Liver (tissue), 9 donors: ENCODE results near the gene HACD2. TPM values are rescaled to one million over a fixed set of nuclear protein-coding genes. Genes with fewer than 3 reads are reported as not detected.

Experiments used
- DNase-seq: peaks from one replicate; pipeline ENCODE4 v3.0.0-alpha.2; 2017; ENCODE audit warnings: low spot score
- H3K27ac ChIP-seq, 2 donors: one replicate each; pipeline ENCODE4 v1.7.0; 2013; ENCODE audit warnings: inconsistent platforms in 2 of 2, low read length in 2 of 2, control low read depth in 1 of 2, low read depth in 1 of 2, mild to moderate bottlenecking in 1 of 2
- H3K27me3 ChIP-seq, 4 donors: one replicate each; pipeline versions ENCODE4 v1.6.1 to v1.7.0; 2013; ENCODE audit warnings: low read length in 3 of 4, inconsistent platforms in 1 of 4, mild to moderate bottlenecking in 1 of 4, moderate library complexity in 1 of 4; ENCODE audit not compliant: control insufficient read depth in 4 of 4, insufficient read depth in 4 of 4
- H3K36me3 ChIP-seq, 4 donors: one replicate each; pipeline versions ENCODE4 v1.6.1 to v1.7.0; 2013; ENCODE audit warnings: low read length in 3 of 4, mild to moderate bottlenecking in 3 of 4, low read depth in 1 of 4, moderate library complexity in 1 of 4; ENCODE audit not compliant: control insufficient read depth in 4 of 4, insufficient read depth in 3 of 4
- H3K4me1 ChIP-seq, 4 donors: one replicate each; pipeline versions ENCODE4 v1.6.1 to v1.7.0; 2013; ENCODE audit warnings: low read length in 3 of 4, mild to moderate bottlenecking in 3 of 4, moderate library complexity in 1 of 4; ENCODE audit not compliant: control insufficient read depth in 4 of 4, insufficient read depth in 4 of 4
- H3K4me3 ChIP-seq, 3 donors: one replicate each; pipeline versions ENCODE4 v1.6.1 to v1.7.0; 2013; ENCODE audit warnings: low read length in 3 of 3, control low read depth in 1 of 3, low read depth in 1 of 3, mild to moderate bottlenecking in 1 of 3
- H3K9ac ChIP-seq, 2 donors: one replicate each; pipeline ENCODE4 v1.7.0; 2013; ENCODE audit warnings: low read length in 2 of 2, mild to moderate bottlenecking in 2 of 2, moderate library complexity in 2 of 2, control low read depth in 1 of 2, low read depth in 1 of 2
- H3K9me3 ChIP-seq, 4 donors: one replicate each; pipeline versions ENCODE4 v1.6.1 to v1.7.0; 2013; ENCODE audit warnings: low read length in 3 of 4; ENCODE audit not compliant: control insufficient read depth in 4 of 4
- FOXA1 ChIP-seq: IDR thresholded peaks from 2 replicates; pipeline ENCODE4 v1.6.1; 2016; ENCODE audit warnings: antibody characterized with exemption
- HNF4A ChIP-seq, 2 donors: conservative IDR thresholded peaks; 2 replicates each; pipeline ENCODE4 v1.6.1; 2016; ENCODE audit warnings: antibody characterized with exemption in 2 of 2, mild to moderate bottlenecking in 2 of 2
- HNF4G ChIP-seq: IDR thresholded peaks from 2 replicates; pipeline ENCODE4 v1.6.1; 2016; ENCODE audit warnings: antibody characterized with exemption
- NR2F2 ChIP-seq: IDR thresholded peaks from 2 replicates; pipeline ENCODE4 v1.6.1; 2016; ENCODE audit warnings: antibody characterized with exemption
- RAD21 ChIP-seq, 2 donors: IDR thresholded peaks; 2 replicates each; pipeline ENCODE4 v1.6.1; 2016; ENCODE audit warnings: antibody characterized with exemption in 2 of 2, mild to moderate bottlenecking in 2 of 2
- RXRA ChIP-seq, 2 donors: IDR thresholded peaks; 2 replicates each; pipeline ENCODE4 v1.6.1; 2017 to 2018; ENCODE audit warnings: antibody characterized with exemption in 2 of 2, mild to moderate bottlenecking in 1 of 2
- SP1 ChIP-seq: IDR thresholded peaks from 2 replicates; pipeline ENCODE4 v1.6.1; 2018; ENCODE audit warnings: antibody characterized with exemption, mild to moderate bottlenecking
- TAF1 ChIP-seq: conservative IDR thresholded peaks from 2 replicates; pipeline ENCODE4 v1.6.1; 2016; ENCODE audit warnings: antibody characterized with exemption, mild to moderate bottlenecking
- YY1 ChIP-seq: IDR thresholded peaks from 2 replicates; pipeline ENCODE4 v1.6.1; 2016; ENCODE audit warnings: antibody characterized with exemption, mild to moderate bottlenecking
- WGBS: extraction: QIAGEN DNeasy Blood & Tissue Kit; methylation state at CpG from one replicate; pipeline ENCODE4 v1.1.7; 2013; 5-methylcytosine and 5-hydroxymethylcytosine counted together
- polyA plus RNA-seq, 2 donors: library from polyadenylated mRNA; stranded (reverse) in 1 of 2; unstranded in 1 of 2; fragments of 200-250 nt in 1 of 2; fragments of >200 nt in 1 of 2; fragmentation: Nextera tagmentation in 1 of 2; extraction: Ambion mirVana in 1 of 2; gene quantifications; one replicate each; pipeline versions ENCODE4 v1.2.1 to v1.2.3, GENCODE V29; 2013 to 2015
- total RNA-seq, 2 donors: library from RNA; depleted of rRNA; stranded (reverse); fragments of >200 nt; gene quantifications; one replicate each; pipeline ENCODE4 v1.2.3, GENCODE V29; 2014
- TF ChIP-seq, protein P1 (sequence below): IDR thresholded peaks from 2 replicates; pipeline ENCODE4 v1.6.1; 2016; ENCODE audit warnings: antibody characterized with exemption, mild to moderate bottlenecking
- TF ChIP-seq, protein P2 (sequence below): fragments of 150-350 bp; IDR thresholded peaks from 2 replicates; pipeline ENCODE4 v1.5.1; 2017; ENCODE audit warnings: improper control_type of control experiment, low read depth, low read length; ENCODE audit not compliant: missing input control
- TF ChIP-seq, protein P3 (sequence below): IDR thresholded peaks from 2 replicates; pipeline ENCODE4 v1.6.1; 2016; ENCODE audit warnings: antibody characterized with exemption
- TF ChIP-seq, protein P4 (sequence below): IDR thresholded peaks from 2 replicates; pipeline ENCODE4 v1.6.1; 2016; ENCODE audit warnings: antibody characterized with exemption
- TF ChIP-seq, protein P5 (sequence below): IDR thresholded peaks from 2 replicates; pipeline ENCODE4 v1.6.1; 2016; ENCODE audit warnings: antibody characterized with exemption
- donor health status: healthy.
- donor health status: healthy.
- donor health status: healthy.
- donor health status: healthy.
- donor health status: healthy.

HACD2 gene
- total and polyA plus RNA-seq, 4 donors = 14.8 to 45.2 (median 25.2) TPM

DNA sequence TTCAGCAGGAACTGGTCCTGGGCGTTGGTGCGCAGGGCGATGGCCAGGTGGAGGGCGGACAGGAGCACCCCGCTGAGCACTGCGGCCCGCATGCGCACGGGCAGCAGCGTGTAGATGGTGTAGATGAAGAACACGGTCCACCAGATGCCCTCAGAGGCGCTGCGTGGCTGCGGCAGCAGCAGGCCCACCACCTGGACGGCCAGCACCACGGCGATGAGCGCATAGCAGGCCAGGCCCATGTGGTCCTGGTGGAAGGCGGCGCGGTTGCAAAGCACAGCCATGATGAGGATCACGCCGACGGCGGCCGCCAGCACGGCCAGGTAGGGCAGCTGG is 137.5 kb downstream of the HACD2 start:
- Histone ChIP-seq H3K27me3 (peaks cover 0 to 2% (median under 1%) of the 10 kb centered on the region in 4 donors), H3K4me3 (peak overlapping the region in 1 of 3 donors; percentile 63), H3K9ac (no peak overlapping the region), H3K9me3 (no peaks in the 10 kb centered on the region), H3K4me1 (peaks cover 4 to 19% (median 5%) of the 10 kb centered on the region in 4 donors), H3K27ac (peak overlapping the region in 1 of 2 donors; percentile 3), H3K36me3 (no peaks in the 10 kb centered on the region)
- DNase-seq = no peak
- no peak for TF ChIP-seq FOXA1
- 91% methylated on average over 27 of the region's 27 CpGs for WGBS

DNA sequence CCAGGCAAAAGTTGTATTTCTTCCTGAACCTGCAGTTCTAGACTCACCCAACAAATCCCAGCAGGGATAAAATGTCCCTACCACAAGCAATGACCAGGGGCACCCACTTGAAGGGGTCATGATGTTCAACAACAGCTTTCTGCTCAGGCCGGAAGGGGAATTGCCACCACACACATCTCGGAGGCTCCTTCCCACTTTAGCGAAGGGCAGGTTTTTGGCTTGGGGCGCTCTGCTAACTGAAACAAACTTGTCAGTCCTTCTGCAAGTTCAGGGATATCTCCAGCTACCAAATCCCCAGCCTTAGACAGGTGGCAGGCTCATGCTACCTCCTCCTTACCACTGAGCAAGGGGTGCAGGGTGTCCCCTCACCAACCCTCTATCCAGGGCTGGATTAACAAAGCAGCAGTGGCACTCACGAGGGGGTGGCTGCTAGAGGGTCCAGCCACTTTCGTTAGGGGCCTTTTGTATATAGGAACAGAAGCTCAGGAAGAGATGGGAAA is 138.2 kb downstream of the HACD2 start:
- TF ChIP-seq, protein P1, sequence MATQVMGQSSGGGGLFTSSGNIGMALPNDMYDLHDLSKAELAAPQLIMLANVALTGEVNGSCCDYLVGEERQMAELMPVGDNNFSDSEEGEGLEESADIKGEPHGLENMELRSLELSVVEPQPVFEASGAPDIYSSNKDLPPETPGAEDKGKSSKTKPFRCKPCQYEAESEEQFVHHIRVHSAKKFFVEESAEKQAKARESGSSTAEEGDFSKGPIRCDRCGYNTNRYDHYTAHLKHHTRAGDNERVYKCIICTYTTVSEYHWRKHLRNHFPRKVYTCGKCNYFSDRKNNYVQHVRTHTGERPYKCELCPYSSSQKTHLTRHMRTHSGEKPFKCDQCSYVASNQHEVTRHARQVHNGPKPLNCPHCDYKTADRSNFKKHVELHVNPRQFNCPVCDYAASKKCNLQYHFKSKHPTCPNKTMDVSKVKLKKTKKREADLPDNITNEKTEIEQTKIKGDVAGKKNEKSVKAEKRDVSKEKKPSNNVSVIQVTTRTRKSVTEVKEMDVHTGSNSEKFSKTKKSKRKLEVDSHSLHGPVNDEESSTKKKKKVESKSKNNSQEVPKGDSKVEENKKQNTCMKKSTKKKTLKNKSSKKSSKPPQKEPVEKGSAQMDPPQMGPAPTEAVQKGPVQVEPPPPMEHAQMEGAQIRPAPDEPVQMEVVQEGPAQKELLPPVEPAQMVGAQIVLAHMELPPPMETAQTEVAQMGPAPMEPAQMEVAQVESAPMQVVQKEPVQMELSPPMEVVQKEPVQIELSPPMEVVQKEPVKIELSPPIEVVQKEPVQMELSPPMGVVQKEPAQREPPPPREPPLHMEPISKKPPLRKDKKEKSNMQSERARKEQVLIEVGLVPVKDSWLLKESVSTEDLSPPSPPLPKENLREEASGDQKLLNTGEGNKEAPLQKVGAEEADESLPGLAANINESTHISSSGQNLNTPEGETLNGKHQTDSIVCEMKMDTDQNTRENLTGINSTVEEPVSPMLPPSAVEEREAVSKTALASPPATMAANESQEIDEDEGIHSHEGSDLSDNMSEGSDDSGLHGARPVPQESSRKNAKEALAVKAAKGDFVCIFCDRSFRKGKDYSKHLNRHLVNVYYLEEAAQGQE = no peak
- TF ChIP-seq TAF1 (no peak), NR2F2 (no peak), SP1 (no peak), RAD21 (IDR thresholded peaks at IDR 0.05) (no peak), FOXA1 (no peak), RXRA (IDR thresholded peaks at IDR 0.05) (no peak)
- TF ChIP-seq, protein P2, sequence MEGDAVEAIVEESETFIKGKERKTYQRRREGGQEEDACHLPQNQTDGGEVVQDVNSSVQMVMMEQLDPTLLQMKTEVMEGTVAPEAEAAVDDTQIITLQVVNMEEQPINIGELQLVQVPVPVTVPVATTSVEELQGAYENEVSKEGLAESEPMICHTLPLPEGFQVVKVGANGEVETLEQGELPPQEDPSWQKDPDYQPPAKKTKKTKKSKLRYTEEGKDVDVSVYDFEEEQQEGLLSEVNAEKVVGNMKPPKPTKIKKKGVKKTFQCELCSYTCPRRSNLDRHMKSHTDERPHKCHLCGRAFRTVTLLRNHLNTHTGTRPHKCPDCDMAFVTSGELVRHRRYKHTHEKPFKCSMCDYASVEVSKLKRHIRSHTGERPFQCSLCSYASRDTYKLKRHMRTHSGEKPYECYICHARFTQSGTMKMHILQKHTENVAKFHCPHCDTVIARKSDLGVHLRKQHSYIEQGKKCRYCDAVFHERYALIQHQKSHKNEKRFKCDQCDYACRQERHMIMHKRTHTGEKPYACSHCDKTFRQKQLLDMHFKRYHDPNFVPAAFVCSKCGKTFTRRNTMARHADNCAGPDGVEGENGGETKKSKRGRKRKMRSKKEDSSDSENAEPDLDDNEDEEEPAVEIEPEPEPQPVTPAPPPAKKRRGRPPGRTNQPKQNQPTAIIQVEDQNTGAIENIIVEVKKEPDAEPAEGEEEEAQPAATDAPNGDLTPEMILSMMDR = no peak
- TF ChIP-seq, protein P3, sequence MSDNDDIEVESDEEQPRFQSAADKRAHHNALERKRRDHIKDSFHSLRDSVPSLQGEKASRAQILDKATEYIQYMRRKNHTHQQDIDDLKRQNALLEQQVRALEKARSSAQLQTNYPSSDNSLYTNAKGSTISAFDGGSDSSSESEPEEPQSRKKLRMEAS = no peak
- Histone ChIP-seq H3K9ac (no peak overlapping the region), H3K4me1 (peaks cover 4 to 19% (median 5%) of the 10 kb centered on the region in 4 donors), H3K27me3 (peaks cover 0 to 2% (median under 1%) of the 10 kb centered on the region in 4 donors), H3K36me3 (no peaks in the 10 kb centered on the region), H3K9me3 (no peaks in the 10 kb centered on the region), H3K27ac (peak overlapping the region in 1 of 2 donors; percentile 5), H3K4me3 (peak overlapping the region in 1 of 3 donors; percentile 4)
- no peak for DNase-seq
- 86% methylated on average over 6 of the region's 6 CpGs for WGBS

DNA sequence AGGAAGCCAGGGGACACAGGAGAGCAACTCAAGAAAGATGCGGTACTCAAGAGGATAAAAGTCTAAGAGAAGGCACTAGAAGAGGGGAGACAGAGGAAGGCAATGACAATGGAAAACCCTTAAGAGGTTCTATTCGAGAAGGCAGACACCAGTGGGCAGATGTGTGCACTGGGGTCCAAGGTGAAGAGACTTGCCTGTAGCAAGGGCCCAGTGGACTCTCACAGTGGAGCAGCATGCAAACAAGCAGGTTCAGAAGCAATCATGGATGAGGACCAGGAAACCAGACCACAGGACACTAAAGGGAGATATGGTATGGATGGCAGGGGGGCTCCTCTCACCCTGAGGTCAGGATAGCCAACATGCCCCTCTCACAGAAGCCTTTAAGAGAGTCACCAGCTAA is 138.6 kb downstream of the HACD2 start:
- WGBS = 84% methylated on average over 2 of the region's 2 CpGs
- Histone ChIP-seq H3K9ac (no peak overlapping the region), H3K36me3 (no peaks in the 10 kb centered on the region), H3K27ac (peak overlapping the region in 1 of 2 donors; percentile 5), H3K27me3 (peaks cover 0 to 2% (median under 1%) of the 10 kb centered on the region in 4 donors), H3K4me3 (peak overlapping the region in 1 of 3 donors; percentile 4), H3K4me1 (peaks cover 4 to 19% (median 5%) of the 10 kb centered on the region in 4 donors), H3K9me3 (no peaks in the 10 kb centered on the region)
- no peak for DNase-seq
- TF ChIP-seq, protein P1 = no peak
- TF ChIP-seq, protein P4, sequence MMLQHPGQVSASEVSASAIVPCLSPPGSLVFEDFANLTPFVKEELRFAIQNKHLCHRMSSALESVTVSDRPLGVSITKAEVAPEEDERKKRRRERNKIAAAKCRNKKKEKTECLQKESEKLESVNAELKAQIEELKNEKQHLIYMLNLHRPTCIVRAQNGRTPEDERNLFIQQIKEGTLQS = no peak
- TF ChIP-seq, protein P5, sequence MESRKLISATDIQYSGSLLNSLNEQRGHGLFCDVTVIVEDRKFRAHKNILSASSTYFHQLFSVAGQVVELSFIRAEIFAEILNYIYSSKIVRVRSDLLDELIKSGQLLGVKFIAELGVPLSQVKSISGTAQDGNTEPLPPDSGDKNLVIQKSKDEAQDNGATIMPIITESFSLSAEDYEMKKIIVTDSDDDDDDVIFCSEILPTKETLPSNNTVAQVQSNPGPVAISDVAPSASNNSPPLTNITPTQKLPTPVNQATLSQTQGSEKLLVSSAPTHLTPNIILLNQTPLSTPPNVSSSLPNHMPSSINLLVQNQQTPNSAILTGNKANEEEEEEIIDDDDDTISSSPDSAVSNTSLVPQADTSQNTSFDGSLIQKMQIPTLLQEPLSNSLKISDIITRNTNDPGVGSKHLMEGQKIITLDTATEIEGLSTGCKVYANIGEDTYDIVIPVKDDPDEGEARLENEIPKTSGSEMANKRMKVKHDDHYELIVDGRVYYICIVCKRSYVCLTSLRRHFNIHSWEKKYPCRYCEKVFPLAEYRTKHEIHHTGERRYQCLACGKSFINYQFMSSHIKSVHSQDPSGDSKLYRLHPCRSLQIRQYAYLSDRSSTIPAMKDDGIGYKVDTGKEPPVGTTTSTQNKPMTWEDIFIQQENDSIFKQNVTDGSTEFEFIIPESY = no peak
- TF ChIP-seq, protein P3 = no peak
- TF ChIP-seq HNF4G = no peak
- no peak for TF ChIP-seq YY1
- TF ChIP-seq HNF4A (conservative IDR thresholded peaks at IDR 0.05) = no peak
- TF ChIP-seq RAD21 (IDR thresholded peaks at IDR 0.05) = no peak
- TF ChIP-seq NR2F2 = no peak
- TF ChIP-seq SP1 = no peak
